GM12891 (cell line): Measurements from ENCODE around the gene KCNN1.

ENCODE experiments used
- PAX5 ChIP-seq: IDR thresholded peaks from 2 replicates; pipeline ENCODE4 v1.6.1; 2011; ENCODE audit warnings: low read length, moderate library complexity, mild to moderate bottlenecking; ENCODE audit not compliant: insufficient read depth, severe bottlenecking
- POLR2A ChIP-seq: IDR thresholded peaks from 2 replicates; pipeline ENCODE4 v1.6.1; 2011; ENCODE audit warnings: low read depth, low read length, control low read depth
- POLR2AphosphoS5 ChIP-seq: IDR thresholded peaks from 2 replicates; pipeline ENCODE4 v1.6.1; 2011; ENCODE audit warnings: low read depth, low read length, control low read depth
- SPI1 ChIP-seq: IDR thresholded peaks from 2 replicates; pipeline ENCODE4 v1.6.1; 2011; ENCODE audit warnings: low read depth, low read length, control low read depth
- TAF1 ChIP-seq: IDR thresholded peaks from 2 replicates; pipeline ENCODE4 v1.6.1; 2011; ENCODE audit warnings: low read depth, low read length, control low read depth

DNA sequence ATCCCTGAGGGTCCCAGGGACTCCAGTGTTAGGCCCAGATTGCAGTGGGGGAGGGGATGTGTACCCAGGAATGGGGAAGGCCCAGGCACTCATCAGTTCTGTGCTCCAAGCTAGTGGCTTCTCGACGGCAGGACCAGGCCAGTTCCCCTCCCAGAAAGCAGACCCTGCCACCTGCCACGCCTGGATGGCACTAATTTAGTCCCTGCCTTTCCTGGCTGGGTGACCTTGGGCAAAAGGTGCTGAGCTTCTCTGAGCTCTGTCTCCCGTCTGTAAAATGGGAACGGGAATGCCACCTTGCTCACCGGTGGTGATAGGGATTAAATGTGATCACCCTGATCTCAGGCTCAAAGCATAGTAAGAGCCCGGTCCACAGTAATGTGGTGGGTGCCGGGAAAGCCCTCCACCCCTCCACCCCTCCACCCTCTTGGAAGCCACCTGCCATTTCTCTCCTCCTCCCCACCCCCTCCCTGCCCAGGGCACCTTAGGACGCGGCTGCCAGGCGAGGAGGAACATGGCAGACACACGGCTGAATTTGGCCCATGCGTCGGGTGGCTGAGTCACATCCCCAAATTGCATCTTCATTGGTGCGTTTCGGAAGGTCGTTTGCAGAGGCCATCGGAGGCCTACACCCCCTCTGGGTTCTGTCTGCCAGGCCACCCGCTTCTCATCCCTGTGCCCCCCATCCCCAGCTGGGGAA lies 2.3 kb downstream of the KCNN1 start:
- no peak for TF ChIP-seq TAF1
- TF ChIP-seq POLR2AphosphoS5: no peak
- TF ChIP-seq POLR2A: no peak
- TF ChIP-seq SPI1: no peak
- TF ChIP-seq PAX5: no peak
